MCF 10A (cell line): ENCODE measurements around the gene MATK. TPM values are rescaled to one million over a fixed set of nuclear protein-coding genes. Genes with fewer than 3 reads are reported as not detected.

Experiments
- BruUV-seq: library from RNA; stranded (reverse); fragments of 400-500 nt; replicated peaks from 2 replicates; lab custom pipeline; 2021; lab: Mats Ljungman, UMichigan
- CTCF ChIA-PET: fragments of 300-600 bp; sonication (Branson Sonifier 250); formaldehyde crosslinking; extraction: SDS; loops from one replicate; lab custom pipeline; 2021; ENCODE audit warnings: antibody characterized with exemption, inconsistent platforms; lab: Yijun Ruan, JAX
- POLR2A ChIA-PET: fragments of 300-600, 350-650 bp; sonication (Branson Sonifier 250); formaldehyde crosslinking; extraction: SDS; loops from one replicate; lab custom pipeline; 2020; ENCODE audit warnings: antibody characterized with exemption, inconsistent platforms; lab: Yijun Ruan, JAX
- DNase-seq: peaks from one replicate; pipeline ENCODE4 v3.0.0-alpha.2; 2018; ENCODE audit not compliant: unreplicated experiment
- H3K27ac Mint-ChIP-seq: one replicate; pipeline ENCODE4 v1.8.0; 2022; ENCODE audit warnings: mild to moderate bottlenecking, low read depth, mixed read lengths; ENCODE audit not compliant: unreplicated experiment
- H3K27me3 Mint-ChIP-seq: one replicate; pipeline ENCODE4 v1.8.0; 2022; ENCODE audit warnings: mixed read lengths; ENCODE audit not compliant: insufficient read depth, unreplicated experiment
- H3K36me3 Mint-ChIP-seq: one replicate; pipeline ENCODE4 v1.8.0; 2022; ENCODE audit warnings: mild to moderate bottlenecking, moderate library complexity, mixed read lengths; ENCODE audit not compliant: insufficient read depth, unreplicated experiment
- H3K4me1 Mint-ChIP-seq: one replicate; pipeline ENCODE4 v1.8.0; 2022; ENCODE audit warnings: mixed read lengths; ENCODE audit not compliant: insufficient read depth, unreplicated experiment
- H3K4me3 Mint-ChIP-seq: one replicate; pipeline ENCODE4 v1.8.0; 2022; ENCODE audit warnings: mild to moderate bottlenecking, moderate library complexity, mixed read lengths; ENCODE audit not compliant: unreplicated experiment
- H3K9me3 Mint-ChIP-seq: one replicate; pipeline ENCODE4 v1.8.0; 2022; ENCODE audit warnings: mixed read lengths; ENCODE audit not compliant: unreplicated experiment
- intact Hi-C: fragments of 100-400 bp; cut with micrococcal nuclease; formaldehyde crosslinking; loops from 2 replicates; pipeline ENCODE4 v1.14.1; 2022
- total RNA-seq: library from RNA; stranded (reverse); gene quantifications from 2 replicates; pipeline ENCODE4 v1.2.3, GENCODE V29; 2022
- TF ChIP-seq, protein P1 (sequence below): fragments of 200-600 bp; IDR thresholded peaks from one replicate; pipeline ENCODE4 v1.8.0; 2022; ENCODE audit warnings: antibody characterized with exemption, mild to moderate bottlenecking; ENCODE audit not compliant: unreplicated experiment

Gene MATK
- total RNA-seq, 1 experiment from 2014 or later = not detected

DNA sequence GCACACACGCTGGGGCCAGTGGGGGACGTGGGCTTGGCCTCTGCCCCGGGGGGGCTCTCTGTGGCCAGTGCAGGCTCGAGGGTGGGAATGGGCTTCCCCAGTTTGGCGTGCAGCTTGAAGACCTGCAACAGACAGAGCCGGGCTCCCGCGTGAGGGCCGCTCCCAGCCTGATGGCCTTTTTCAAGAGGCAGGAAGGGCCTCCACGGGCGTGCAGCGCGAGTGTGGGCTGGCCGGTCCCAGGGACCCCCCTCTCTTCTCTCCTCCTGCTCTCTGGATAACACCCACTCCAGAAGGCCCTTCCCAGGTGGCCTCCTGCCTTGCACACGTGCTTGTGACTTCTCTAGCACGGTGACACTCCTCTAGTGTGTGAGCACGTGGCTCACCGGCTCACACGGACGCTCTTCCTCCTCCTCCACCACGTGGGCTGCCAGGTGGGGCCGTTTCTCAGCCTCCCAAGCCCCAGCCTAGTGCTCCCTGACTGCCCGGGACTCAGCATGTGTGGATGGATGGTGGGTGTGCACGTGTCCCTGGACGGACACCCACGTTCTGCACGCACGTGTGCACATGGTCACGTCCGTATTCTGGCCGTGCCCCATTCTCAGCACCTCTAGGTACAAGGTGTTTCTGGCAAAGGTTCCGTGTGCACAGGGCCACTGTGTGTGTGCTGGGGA lies 39.2 kb upstream of the MATK start:
- TF ChIP-seq, protein P1, sequence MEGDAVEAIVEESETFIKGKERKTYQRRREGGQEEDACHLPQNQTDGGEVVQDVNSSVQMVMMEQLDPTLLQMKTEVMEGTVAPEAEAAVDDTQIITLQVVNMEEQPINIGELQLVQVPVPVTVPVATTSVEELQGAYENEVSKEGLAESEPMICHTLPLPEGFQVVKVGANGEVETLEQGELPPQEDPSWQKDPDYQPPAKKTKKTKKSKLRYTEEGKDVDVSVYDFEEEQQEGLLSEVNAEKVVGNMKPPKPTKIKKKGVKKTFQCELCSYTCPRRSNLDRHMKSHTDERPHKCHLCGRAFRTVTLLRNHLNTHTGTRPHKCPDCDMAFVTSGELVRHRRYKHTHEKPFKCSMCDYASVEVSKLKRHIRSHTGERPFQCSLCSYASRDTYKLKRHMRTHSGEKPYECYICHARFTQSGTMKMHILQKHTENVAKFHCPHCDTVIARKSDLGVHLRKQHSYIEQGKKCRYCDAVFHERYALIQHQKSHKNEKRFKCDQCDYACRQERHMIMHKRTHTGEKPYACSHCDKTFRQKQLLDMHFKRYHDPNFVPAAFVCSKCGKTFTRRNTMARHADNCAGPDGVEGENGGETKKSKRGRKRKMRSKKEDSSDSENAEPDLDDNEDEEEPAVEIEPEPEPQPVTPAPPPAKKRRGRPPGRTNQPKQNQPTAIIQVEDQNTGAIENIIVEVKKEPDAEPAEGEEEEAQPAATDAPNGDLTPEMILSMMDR = no peak
- Mint-ChIP-seq H3K36me3 (peaks cover 3% of the 10 kb centered on the region), H3K4me1 (peaks cover 10% of the 10 kb centered on the region), H3K9me3 (no peaks in the 10 kb centered on the region), H3K4me3 (no peak overlapping the region), H3K27ac (no peak overlapping the region), H3K27me3 (peaks cover 17% of the 10 kb centered on the region)
- no peak for DNase-seq
- ChIA-PET POLR2A (no interaction called here), CTCF (no interaction called here)
- intact Hi-C loops = loop anchor here (10.0 kb wide), 1 partner anchor 61 kb away; the partner anchor contains the start of genes APBA3 and MRPL54
- BruUV-seq = no TSS peak

DNA sequence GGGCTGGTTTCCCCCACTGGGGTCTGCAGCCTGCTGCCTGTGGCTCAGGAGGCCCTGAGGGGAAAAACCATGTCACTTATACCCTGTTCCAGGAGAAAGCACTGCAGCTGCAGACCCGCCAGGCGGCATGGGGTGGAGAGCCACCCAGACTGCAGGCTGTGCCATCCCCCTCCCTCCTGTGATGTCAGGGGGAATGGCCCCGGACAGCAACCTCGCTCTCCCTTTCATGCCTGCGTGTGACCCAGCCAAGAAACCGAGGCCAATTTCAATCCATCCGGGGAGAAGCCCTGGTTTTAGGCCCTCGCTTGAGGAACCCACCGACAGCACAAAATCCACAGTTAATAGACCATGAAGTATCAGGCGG lies 37.2 kb upstream of the MATK start:
- intact Hi-C loops = loop anchor here (10.0 kb wide), 1 partner anchor 59 kb away; the partner anchor contains the start of genes APBA3 and MRPL54
- peaks cover 21% of the 10 kb centered on the region for H3K27me3 Mint-ChIP-seq
- H3K4me1 Mint-ChIP-seq = peaks cover 5% of the 10 kb centered on the region
- BruUV-seq = no TSS peak
- TF ChIP-seq, protein P1 = no peak
- no peaks in the 10 kb centered on the region for H3K9me3 Mint-ChIP-seq
- DNase-seq = no peak
- CTCF ChIA-PET = interaction anchor here (1.1 kb wide), 1 partner anchor 29 kb away, joined by 3 read pairs; no protein-coding TSS in a partner anchor
- peaks cover 6% of the 10 kb centered on the region for H3K36me3 Mint-ChIP-seq
- no peak overlapping the region for H3K27ac Mint-ChIP-seq
- no peak overlapping the region for H3K4me3 Mint-ChIP-seq
- POLR2A ChIA-PET = no interaction called here

DNA sequence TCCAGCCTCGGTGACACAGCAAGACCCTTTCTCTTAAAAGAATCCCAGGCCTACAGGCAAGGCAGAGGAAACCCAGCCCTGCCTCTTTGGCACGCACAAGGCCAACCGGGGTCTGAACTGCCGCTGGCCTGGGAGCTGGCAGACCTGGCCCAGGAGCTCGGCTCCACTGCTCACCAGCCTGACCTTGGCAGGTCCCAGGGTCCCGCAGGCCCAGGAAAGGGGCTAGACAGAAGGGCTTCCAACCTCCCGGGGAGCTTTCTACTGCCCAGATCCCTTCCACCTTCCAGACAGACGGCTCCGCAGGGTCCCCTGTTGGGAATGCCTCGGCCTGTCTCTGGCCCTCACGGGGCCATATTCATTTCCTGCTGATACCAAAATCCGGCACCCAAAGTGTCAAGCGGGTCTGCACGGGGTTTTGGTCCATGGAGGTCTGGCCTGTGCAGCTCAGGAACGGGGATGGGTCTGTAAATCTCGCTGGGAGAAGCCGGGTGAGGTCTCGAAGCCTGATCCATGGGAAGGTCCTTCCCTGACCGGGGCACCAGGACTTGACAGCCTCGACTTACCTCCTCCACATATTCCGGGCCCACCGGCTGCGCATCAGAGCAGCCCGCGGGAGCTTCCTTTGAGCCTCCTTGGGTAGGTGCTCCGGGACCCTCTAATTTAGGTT lies 36.6 kb upstream of the MATK start:
- no TSS peak for BruUV-seq
- ChIA-PET CTCF (interaction anchor here (0.6 to 1.3 kb wide), 5 partner anchors 24 to 1004 kb away, joined by 3 to 5 read pairs (median 3); no protein-coding TSS in a partner anchor), POLR2A (no interaction called here)
- no peak for DNase-seq
- H3K4me3 Mint-ChIP-seq = no peak overlapping the region
- intact Hi-C loops = loop anchor here (10.0 kb wide), 1 partner anchor 58 kb away; the partner anchor contains the start of genes APBA3 and MRPL54
- no peak overlapping the region for H3K27ac Mint-ChIP-seq
- no peaks in the 10 kb centered on the region for H3K9me3 Mint-ChIP-seq
- no peaks in the 10 kb centered on the region for H3K4me1 Mint-ChIP-seq
- H3K27me3 Mint-ChIP-seq = peaks cover 26% of the 10 kb centered on the region
- TF ChIP-seq, protein P1 = no peak
- peaks cover 6% of the 10 kb centered on the region for H3K36me3 Mint-ChIP-seq

DNA sequence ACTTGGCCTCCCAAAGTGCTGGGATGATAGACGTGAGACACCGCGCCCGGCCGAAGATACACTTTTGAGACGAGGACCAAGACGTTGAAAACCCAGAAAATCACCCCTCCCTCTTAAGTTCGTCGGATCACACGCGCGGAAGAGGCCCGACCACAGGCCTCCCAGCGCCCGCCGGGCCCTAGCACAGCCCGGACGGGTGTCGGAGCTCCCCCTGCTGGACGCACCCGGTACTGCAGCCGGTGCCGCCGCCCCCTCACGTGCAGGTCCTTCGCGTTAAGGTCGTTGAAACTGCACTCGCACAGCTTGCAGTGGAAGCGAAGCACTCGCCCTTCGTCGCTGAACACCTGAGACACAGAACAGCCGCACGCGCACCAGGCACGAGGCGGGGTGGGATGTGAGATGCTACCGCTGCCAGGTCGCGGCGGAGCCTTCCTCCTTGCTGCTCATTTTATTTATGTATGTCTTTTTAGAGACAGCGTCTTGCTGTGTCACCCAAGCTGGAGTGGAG lies 35.7 kb upstream of the MATK start:
- TF ChIP-seq, protein P1 = peak; percentile 94
- no peaks in the 10 kb centered on the region for H3K9me3 Mint-ChIP-seq
- intact Hi-C loops = loop anchor here (10.0 kb wide), 1 partner anchor 57 kb away; the partner anchor contains the start of genes APBA3 and MRPL54
- ChIA-PET POLR2A (no interaction called here), CTCF (interaction anchor here (0.6 to 1.4 kb wide), 5 partner anchors 25 to 1003 kb away, joined by 3 to 4 read pairs (median 3); no protein-coding TSS in a partner anchor)
- BruUV-seq = no TSS peak
- peaks cover 32% of the 10 kb centered on the region for H3K27me3 Mint-ChIP-seq
- DNase-seq = peak; percentile 8
- H3K4me1 Mint-ChIP-seq = no peaks in the 10 kb centered on the region
- no peak overlapping the region for H3K27ac Mint-ChIP-seq
- H3K4me3 Mint-ChIP-seq = no peak overlapping the region
- H3K36me3 Mint-ChIP-seq = peaks cover 6% of the 10 kb centered on the region
